T-helper 1 cell treated with Interleukin-12 subunit alpha and Interleukin-12 subunit beta and Interleukin-4 antibody, amounts not matched to agents 30 μg/mL and 1 μg/mL, for 36 hours (primary cell): Measurements from ENCODE around the gene PDHX.
A peak's percentile ranks its signal among the peaks of the same experiment; 100 is the strongest.

Source experiments
- H3K27ac Mint-ChIP-seq: one replicate; pipeline ENCODE4 v1.8.0; 2021; ENCODE audit warnings: mild to moderate bottlenecking, mixed read lengths
- H3K27me3 Mint-ChIP-seq: one replicate; pipeline ENCODE4 v1.8.0; 2021; ENCODE audit warnings: low read depth, mixed read lengths
- H3K36me3 Mint-ChIP-seq: one replicate; pipeline ENCODE4 v1.8.0; 2021; ENCODE audit warnings: low read depth, mixed read lengths
- H3K4me1 Mint-ChIP-seq: one replicate; pipeline ENCODE4 v1.8.0; 2021; ENCODE audit warnings: low read depth, mixed read lengths
- H3K4me3 Mint-ChIP-seq: one replicate; pipeline ENCODE4 v1.8.0; 2021; ENCODE audit warnings: mild to moderate bottlenecking, moderate library complexity, mixed read lengths
- H3K9me3 Mint-ChIP-seq: one replicate; pipeline ENCODE4 v1.8.0; 2021; ENCODE audit warnings: mixed read lengths

Gene PDHX

GRCh38 chr11:35006389-35007128 is 90.1 kb downstream of the PDHX start:
- Mint-ChIP-seq H3K36me3 (peaks cover 1% of the 10 kb centered on the region), H3K4me3 (no peak overlapping the region), H3K27me3 (peaks cover 43% of the 10 kb centered on the region), H3K9me3 (no peaks in the 10 kb centered on the region), H3K4me1 (peaks cover 20% of the 10 kb centered on the region), H3K27ac (peak overlapping the region; percentile 15)

GRCh38 chr11:35007277-35007676 is 90.9 kb downstream of the PDHX start:
- no peak overlapping the region for H3K27ac Mint-ChIP-seq
- H3K36me3 Mint-ChIP-seq: peaks cover 1% of the 10 kb centered on the region
- H3K9me3 Mint-ChIP-seq: no peaks in the 10 kb centered on the region

GRCh38 chr11:35009191-35009943 is 92.9 kb downstream of the PDHX start:
- peaks cover 36% of the 10 kb centered on the region for H3K4me1 Mint-ChIP-seq
- H3K9me3 Mint-ChIP-seq: no peaks in the 10 kb centered on the region
- H3K27me3 Mint-ChIP-seq: peaks cover 35% of the 10 kb centered on the region
- no peak overlapping the region for H3K4me3 Mint-ChIP-seq
- no peaks in the 10 kb centered on the region for H3K36me3 Mint-ChIP-seq
- no peak overlapping the region for H3K27ac Mint-ChIP-seq

More at GRCh38 chr11:35007277-35007676, 90.9 kb downstream of the PDHX start:
- Mint-ChIP-seq H3K4me3 (no peak overlapping the region), H3K27me3 (peaks cover 43% of the 10 kb centered on the region), H3K4me1 (peaks cover 22% of the 10 kb centered on the region)

GRCh38 chr11:35009944-35010342 is 93.5 kb downstream of the PDHX start:
- peaks cover 37% of the 10 kb centered on the region for H3K4me1 Mint-ChIP-seq

GRCh38 chr11:35010654-35011053 is 94.2 kb downstream of the PDHX start:
- Mint-ChIP-seq H3K4me1 (peaks cover 37% of the 10 kb centered on the region), H3K4me3 (no peak overlapping the region), H3K27me3 (peaks cover 31% of the 10 kb centered on the region), H3K36me3 (no peaks in the 10 kb centered on the region), H3K9me3 (no peaks in the 10 kb centered on the region), H3K27ac (no peak overlapping the region)

More at GRCh38 chr11:35009944-35010342, 93.5 kb downstream of the PDHX start:
- Mint-ChIP-seq H3K4me3 (no peak overlapping the region), H3K27ac (no peak overlapping the region), H3K27me3 (peaks cover 33% of the 10 kb centered on the region), H3K36me3 (no peaks in the 10 kb centered on the region), H3K9me3 (no peaks in the 10 kb centered on the region)

- Mint-ChIP-seq H3K4me1 (peaks cover 37% of the 10 kb centered on the region), H3K4me3 (no peak overlapping the region), H3K27ac (no peak overlapping the region), H3K27me3 (peaks cover 38% of the 10 kb centered on the region), H3K9me3 (no peaks in the 10 kb centered on the region), H3K36me3 (no peaks in the 10 kb centered on the region)
Observed at GRCh38 chr11:35011389-35011788, 95.0 kb downstream of the PDHX start.

GRCh38 chr11:35011944-35012343 is 95.5 kb downstream of the PDHX start:
- peak overlapping the region; percentile 86 for H3K27ac Mint-ChIP-seq
- peaks cover 32% of the 10 kb centered on the region for H3K4me1 Mint-ChIP-seq
- H3K27me3 Mint-ChIP-seq: peaks cover 38% of the 10 kb centered on the region
- no peaks in the 10 kb centered on the region for H3K36me3 Mint-ChIP-seq
- no peak overlapping the region for H3K4me3 Mint-ChIP-seq
- no peaks in the 10 kb centered on the region for H3K9me3 Mint-ChIP-seq

- peak overlapping the region; percentile 39 for H3K4me3 Mint-ChIP-seq
- H3K27me3 Mint-ChIP-seq: peaks cover 42% of the 10 kb centered on the region
- H3K36me3 Mint-ChIP-seq: no peaks in the 10 kb centered on the region
- H3K4me1 Mint-ChIP-seq: peaks cover 29% of the 10 kb centered on the region
- H3K9me3 Mint-ChIP-seq: no peaks in the 10 kb centered on the region
- peak overlapping the region; percentile 86 for H3K27ac Mint-ChIP-seq
Observed at GRCh38 chr11:35012467-35013191, 96.2 kb downstream of the PDHX start.

GRCh38 chr11:35013514-35014233 is 97.3 kb downstream of the PDHX start:
- H3K27ac Mint-ChIP-seq: peak overlapping the region; percentile 88
- H3K27me3 Mint-ChIP-seq: peaks cover 43% of the 10 kb centered on the region
- H3K4me1 Mint-ChIP-seq: peaks cover 29% of the 10 kb centered on the region
- no peaks in the 10 kb centered on the region for H3K9me3 Mint-ChIP-seq
- peak overlapping the region; percentile 57 for H3K4me3 Mint-ChIP-seq
- no peaks in the 10 kb centered on the region for H3K36me3 Mint-ChIP-seq

- Mint-ChIP-seq H3K9me3 (no peaks in the 10 kb centered on the region), H3K27ac (peak overlapping the region; percentile 88), H3K36me3 (no peaks in the 10 kb centered on the region), H3K4me1 (peaks cover 26% of the 10 kb centered on the region), H3K4me3 (no peak overlapping the region), H3K27me3 (peaks cover 36% of the 10 kb centered on the region)
Observed at GRCh38 chr11:35014346-35014745, 97.9 kb downstream of the PDHX start.

GRCh38 chr11:35015621-35016387 is 99.4 kb downstream of the PDHX start:
- H3K27ac Mint-ChIP-seq: no peak overlapping the region
- no peak overlapping the region for H3K4me3 Mint-ChIP-seq
- no peaks in the 10 kb centered on the region for H3K9me3 Mint-ChIP-seq
- peaks cover 24% of the 10 kb centered on the region for H3K4me1 Mint-ChIP-seq
- H3K36me3 Mint-ChIP-seq: no peaks in the 10 kb centered on the region
- H3K27me3 Mint-ChIP-seq: peaks cover 23% of the 10 kb centered on the region

- Mint-ChIP-seq H3K9me3 (peaks cover 7% of the 10 kb centered on the region), H3K27me3 (peaks cover 33% of the 10 kb centered on the region), H3K36me3 (peaks cover 4% of the 10 kb centered on the region), H3K4me1 (peaks cover 22% of the 10 kb centered on the region), H3K4me3 (no peak overlapping the region), H3K27ac (no peak overlapping the region)
Observed at GRCh38 chr11:35016916-35017315, 100.5 kb downstream of the PDHX start.

GRCh38 chr11:35017528-35018342 is 101.3 kb downstream of the PDHX start:
- peaks cover 10% of the 10 kb centered on the region for H3K9me3 Mint-ChIP-seq
- peaks cover 15% of the 10 kb centered on the region for H3K4me1 Mint-ChIP-seq
- no peak overlapping the region for H3K27ac Mint-ChIP-seq
- H3K27me3 Mint-ChIP-seq: peaks cover 34% of the 10 kb centered on the region
- no peak overlapping the region for H3K4me3 Mint-ChIP-seq
- H3K36me3 Mint-ChIP-seq: peaks cover 5% of the 10 kb centered on the region
